NCI-H2171 (cell line): Measurements from ENCODE around the gene VEGFA.

Source experiments
- DNase-seq: peaks from one replicate; lab custom pipeline; 2025; lab: John Stamatoyannopoulos, UW

VEGFA gene

GRCh38 chr6:43769526-43770371 is at the start of gene VEGFA:
VEGFA (plus strand) TSS chr6:43770211.
- peak; percentile 81 for DNase-seq

GRCh38 chr6:43720999-43721398 is 49.0 kb upstream of the VEGFA start:
- no peak for DNase-seq

DNA sequence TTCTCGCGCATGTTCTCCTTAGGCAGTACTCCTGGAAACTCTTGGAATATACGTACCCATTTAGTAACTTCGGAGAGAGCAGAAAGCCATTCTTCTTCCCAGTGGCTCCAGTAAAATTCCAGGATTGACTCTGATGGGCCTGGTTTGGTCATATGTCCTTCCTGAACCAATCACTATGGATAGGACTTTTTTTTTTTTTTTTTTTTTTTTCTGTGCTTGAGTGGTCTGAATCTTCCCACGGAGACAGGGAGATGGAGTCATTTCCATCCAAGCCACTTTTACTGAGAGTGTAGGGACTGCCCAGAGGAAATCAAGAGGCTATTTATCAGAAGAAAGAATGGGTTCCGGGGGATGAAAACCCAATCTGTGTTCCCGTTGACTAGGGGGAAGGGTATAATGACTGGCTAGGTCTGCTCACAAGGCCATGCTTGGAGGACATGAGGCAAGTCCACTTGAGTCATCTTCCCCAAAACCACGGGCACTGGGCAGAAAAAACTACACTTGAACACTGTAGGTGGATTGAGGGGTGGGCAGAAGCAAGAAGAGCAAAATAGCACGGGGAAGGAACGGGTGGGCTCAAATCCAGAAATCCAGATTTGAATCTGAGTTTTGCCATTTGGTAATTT is 47.0 kb upstream of the VEGFA start:
- DNase-seq, result no peak

- no peak for DNase-seq
These were observed 46.2 kb upstream of the VEGFA start for GRCh38 chr6:43723737-43724295.

- no peak for DNase-seq
These were observed 45.7 kb upstream of the VEGFA start for GRCh38 chr6:43724354-43724753.

GRCh38 chr6:43724914-43725642 is 44.9 kb upstream of the VEGFA start:
- peak; percentile 79 for DNase-seq

- DNase-seq, result no peak
These were observed 44.1 kb upstream of the VEGFA start for GRCh38 chr6:43725643-43726580.

GRCh38 chr6:43727634-43728033 is 42.4 kb upstream of the VEGFA start:
- DNase-seq, result no peak

DNA sequence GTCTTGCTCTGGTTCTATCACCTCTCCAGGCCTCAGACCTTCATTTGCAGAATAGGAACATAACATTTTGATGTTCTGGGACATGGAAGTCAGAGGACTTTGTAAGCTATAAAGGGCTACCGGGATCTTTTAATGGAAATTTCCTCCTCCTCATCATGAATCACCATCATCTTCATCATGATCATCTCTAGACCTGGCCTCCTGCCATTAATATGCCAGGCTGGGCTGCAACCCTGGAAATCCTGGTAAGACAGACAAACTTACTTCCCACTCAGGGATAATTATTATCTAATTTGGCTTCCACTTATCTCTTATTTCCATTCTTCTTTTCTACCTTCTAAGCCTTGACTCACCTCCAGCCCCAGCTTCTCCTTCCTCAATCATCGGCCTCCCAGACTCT is 41.4 kb upstream of the VEGFA start:
- DNase-seq, result no peak

DNA sequence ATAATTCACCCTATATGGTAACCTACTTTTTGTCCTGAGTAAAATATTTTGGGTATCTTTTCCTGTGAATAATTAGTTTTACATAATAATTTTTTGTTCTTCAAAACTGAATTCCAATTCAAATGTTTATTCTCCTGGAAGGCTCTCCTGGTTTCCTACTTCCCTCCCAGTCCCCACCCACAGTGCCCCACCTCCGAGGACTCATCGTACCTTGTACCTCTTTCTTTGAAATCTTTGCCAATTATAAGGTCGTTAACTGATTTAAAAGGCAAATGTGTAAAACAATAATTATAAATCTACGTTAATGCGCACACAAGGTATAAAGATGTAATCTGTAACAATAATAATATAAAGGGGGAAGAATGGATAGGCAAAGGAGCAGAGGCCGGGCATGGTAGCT is 40.5 kb upstream of the VEGFA start:
- DNase-seq, result no peak

GRCh38 chr6:43730634-43731033 is 39.4 kb upstream of the VEGFA start:
- DNase-seq, result no peak

GRCh38 chr6:43733471-43734293 is 36.3 kb upstream of the VEGFA start:
- no peak for DNase-seq

DNA sequence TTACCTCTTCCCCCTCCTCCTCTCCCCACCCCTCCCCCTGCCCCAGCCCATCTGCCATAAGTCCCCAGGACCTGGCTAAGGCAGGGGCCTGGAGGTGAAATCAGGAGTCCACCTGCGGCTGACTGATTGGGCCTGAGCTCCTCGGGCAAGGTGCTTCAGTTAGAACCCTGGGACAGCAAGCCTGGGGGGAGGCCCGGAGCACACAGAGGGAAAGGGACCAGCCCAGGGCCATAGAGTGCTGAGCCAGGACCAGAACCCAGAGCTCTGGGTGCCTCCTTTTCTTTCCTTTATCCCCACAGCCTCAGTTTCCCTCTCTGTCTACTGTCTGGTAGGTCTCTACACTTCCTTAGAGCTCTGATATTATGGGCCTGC is 35.7 kb upstream of the VEGFA start:
- DNase-seq, result no peak

GRCh38 chr6:43735642-43736199 is 34.3 kb upstream of the VEGFA start:
- no peak for DNase-seq

DNA sequence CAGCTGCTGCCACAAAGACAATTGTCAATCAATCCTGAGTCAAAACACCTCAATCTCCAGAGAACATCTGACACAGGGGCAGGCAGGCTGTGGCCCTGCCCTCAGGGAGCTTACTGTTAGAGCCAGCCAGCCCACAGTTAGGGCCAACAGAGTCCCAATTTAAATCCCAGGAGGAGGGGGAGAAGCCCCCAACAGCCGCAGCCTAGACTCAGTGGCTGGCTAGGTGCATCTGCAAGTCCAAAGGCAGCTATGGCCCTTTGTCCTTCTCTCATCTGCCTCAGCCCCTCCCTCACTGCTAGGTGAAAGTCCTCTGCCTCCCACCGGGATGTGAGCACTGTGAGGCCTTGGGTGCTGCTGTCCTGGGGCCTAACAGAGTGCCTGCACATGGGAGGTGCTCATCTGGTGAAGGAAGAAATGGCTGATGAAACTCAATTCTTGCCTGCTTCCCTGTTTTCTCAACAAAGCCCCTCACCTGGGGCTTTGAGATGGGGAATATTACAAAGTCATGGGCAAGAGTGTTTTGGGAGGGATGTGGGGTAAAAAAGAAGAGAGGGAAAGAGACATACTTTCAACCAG is 33.7 kb upstream of the VEGFA start:
- DNase-seq, result no peak

- no peak for DNase-seq
These were observed 33.2 kb upstream of the VEGFA start for GRCh38 chr6:43736844-43737243.

DNA sequence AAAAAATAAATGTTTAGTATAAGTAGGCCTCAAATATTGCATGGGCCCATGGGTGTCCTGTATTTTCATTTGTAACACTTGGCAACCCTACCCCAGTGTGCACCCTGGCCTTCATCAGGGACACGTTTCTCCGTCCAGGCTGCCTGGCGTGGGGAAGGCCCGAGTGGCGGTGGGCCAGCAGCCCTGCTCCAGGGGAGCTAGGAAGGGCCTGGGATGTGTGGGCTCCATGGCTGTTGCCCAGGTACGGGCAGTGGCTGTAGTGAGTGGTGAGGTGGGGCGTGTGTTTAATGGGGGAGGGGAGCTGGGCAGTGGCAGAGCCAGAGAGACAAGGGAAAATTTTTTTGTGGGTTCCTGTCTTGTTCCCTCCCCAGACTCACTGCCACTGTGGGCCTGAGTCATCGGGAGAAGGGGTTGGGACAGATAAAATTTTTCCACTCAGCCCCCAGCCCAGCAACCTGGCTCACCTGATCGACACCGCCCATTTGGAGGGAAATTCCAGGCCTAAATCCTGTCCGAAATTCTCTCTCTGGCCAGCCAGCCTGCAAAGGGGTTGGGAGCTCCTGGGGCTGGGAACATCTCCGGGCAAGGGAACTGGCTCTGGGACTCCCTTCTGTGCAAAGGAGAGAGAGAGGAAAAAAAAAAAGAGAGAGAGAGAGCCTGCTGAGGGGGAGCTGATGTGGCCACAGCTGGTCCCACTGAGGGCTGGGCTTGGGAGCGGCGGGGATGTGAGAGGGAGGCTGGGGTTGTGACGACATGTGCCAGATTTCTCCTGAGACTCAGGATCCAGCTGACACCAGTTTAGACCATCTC is 32.5 kb upstream of the VEGFA start:
- peak; percentile 31 for DNase-seq

DNA sequence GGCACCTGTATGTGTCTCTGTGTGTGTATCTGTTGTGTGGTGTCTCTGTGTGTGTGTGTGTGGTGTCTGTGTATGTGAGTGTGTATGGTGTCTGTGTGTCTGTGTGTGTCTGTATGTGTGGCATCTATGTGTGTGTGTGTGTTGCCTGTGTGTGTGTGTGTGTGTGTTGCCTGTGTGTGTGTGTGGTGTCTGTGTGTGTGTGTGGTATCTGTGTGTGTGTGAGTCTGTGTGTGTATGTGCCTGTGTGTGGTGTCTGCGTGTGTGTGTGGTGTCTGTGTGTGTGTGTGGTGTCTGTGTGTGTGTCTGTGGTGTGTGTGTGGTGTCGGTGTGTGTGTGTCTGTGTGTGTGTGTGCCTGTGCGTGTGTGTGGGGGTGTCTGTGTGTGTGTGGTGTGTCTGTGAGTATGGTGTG is 31.7 kb upstream of the VEGFA start:
- no peak for DNase-seq
